Vagina (tissue), 2 donors: ENCODE data around the gene GALNT15.

Source experiments
- CTCF ChIP-seq, 3 experiments: fragments of 450-650 bp in 2 of 3; fragments of 200-600 bp in 1 of 3; sonication (generic) in 1 of 3; IDR thresholded peaks; one replicate each; pipeline ENCODE4 v1.5.1; 2017 to 2019; ENCODE audit warnings: antibody characterized with exemption in 3 of 3, mild to moderate bottlenecking in 2 of 3, moderate library complexity in 2 of 3
- POLR2A ChIP-seq, 2 donors: fragments of 450-650 bp; IDR thresholded peaks; one replicate each; pipeline ENCODE4 v1.6.1; 2017; ENCODE audit warnings: antibody characterized with exemption in 2 of 2, mild to moderate bottlenecking in 2 of 2, moderate library complexity in 2 of 2
- POLR2AphosphoS5 ChIP-seq, 2 donors: sonication (generic); formaldehyde crosslinking; IDR thresholded peaks; one replicate each; pipeline ENCODE4 v1.9.0; 2017; ENCODE audit warnings: antibody characterized with exemption in 2 of 2, mild to moderate bottlenecking in 2 of 2, low read depth in 1 of 2; ENCODE audit not compliant: insufficient read depth in 1 of 2

DNA sequence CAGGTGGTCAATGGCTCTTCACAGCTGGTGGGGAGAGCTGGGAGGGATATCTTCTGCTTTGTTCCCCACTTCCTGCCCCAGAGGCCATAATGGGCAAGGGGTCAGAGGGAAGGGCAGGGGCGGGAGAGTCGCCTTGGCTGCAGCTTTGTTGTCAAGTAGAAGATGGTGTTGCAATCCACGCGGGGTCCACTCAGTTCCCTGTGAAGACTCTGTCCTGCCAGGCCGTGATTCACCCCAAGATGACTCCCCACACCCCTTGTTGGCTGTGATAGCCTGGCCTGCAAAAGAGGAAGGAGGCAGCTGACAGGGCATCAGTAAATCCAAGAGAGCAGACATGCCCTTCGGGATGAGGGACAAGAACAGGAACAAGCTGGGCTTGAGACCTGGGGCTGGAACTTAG, 6.9 kb downstream of the GALNT15 start:
- TF ChIP-seq CTCF (IDR thresholded peaks at IDR 0.05) (no peak), POLR2A (IDR thresholded peaks at IDR 0.05) (no peak), POLR2AphosphoS5 (IDR thresholded peaks at IDR 0.05; ENCODE audit: insufficient read depth in 1 of 2, low read depth in 1 of 2) (peak in 1 of 2 donors; percentile 65)
